Ascending aorta (tissue), 2 donors: ENCODE results near the gene USF3. TPM values are rescaled to one million over a fixed set of nuclear protein-coding genes. Genes with fewer than 3 reads are reported as not detected.

Experiments
- DNase-seq, 2 donors: peaks; one replicate each; pipeline ENCODE4 v3.0.0-alpha.2; 2019; ENCODE audit warnings: low spot score in 2 of 2
- H3K27ac ChIP-seq, 2 donors: fragments of 200-600 bp; sonication (generic); one replicate each; pipeline ENCODE4 v1.5.1; 2016 to 2017; ENCODE audit warnings: mild to moderate bottlenecking in 1 of 2
- H3K27me3 ChIP-seq: fragments of 200-600 bp; sonication (generic); one replicate; pipeline ENCODE4 v1.5.1; 2017
- H3K36me3 ChIP-seq, 2 donors: fragments of 200-600 bp; sonication (generic); one replicate each; pipeline ENCODE4 v1.5.1; 2016
- H3K4me1 ChIP-seq, 2 donors: fragments of 200-600 bp; sonication (generic); one replicate each; pipeline ENCODE4 v1.5.1; 2016 to 2017; ENCODE audit warnings: mild to moderate bottlenecking in 1 of 2
- H3K4me3 ChIP-seq, 2 donors: fragments of 200-600 bp; sonication (generic); one replicate each; pipeline ENCODE4 v1.5.1; 2016 to 2017; ENCODE audit warnings: mild to moderate bottlenecking in 1 of 2
- H3K9me3 ChIP-seq, 2 donors: fragments of 200-600 bp; sonication (generic); one replicate each; pipeline ENCODE4 v1.5.1; 2016
- CTCF ChIP-seq, 3 experiments: fragments of 200-600 bp in 2 of 3; fragments of 450-650 bp in 1 of 3; sonication (generic) in 2 of 3; IDR thresholded peaks; one replicate each; pipeline ENCODE4 v1.5.1; 2016 to 2019; ENCODE audit warnings: antibody characterized with exemption in 3 of 3, mild to moderate bottlenecking in 1 of 3, moderate library complexity in 1 of 3
- intact Hi-C: fragments of 100-400 bp; cut with DNase I; formaldehyde crosslinking; loops from one replicate; pipeline ENCODE4 v1.15.1; 2023
- total RNA-seq: library from RNA; depleted of rRNA; stranded (reverse); fragments of >200 nt; gene quantifications from one replicate; pipeline ENCODE4 v1.1.0, GENCODE V29; 2016

USF3 gene
- total RNA-seq, 1 donor from 2014 or later: 16.1 TPM

GRCh38 chr3:113676261-113676660 lies 20.2 kb downstream of the USF3 start:
- Histone ChIP-seq H3K4me3 (no peak overlapping the region), H3K27ac (no peak overlapping the region), H3K27me3 (no peaks in the 10 kb centered on the region), H3K36me3 (peaks cover 13 to 32% of the 10 kb centered on the region in 2 donors), H3K4me1 (no peaks in the 10 kb centered on the region), H3K9me3 (no peaks in the 10 kb centered on the region)
- intact Hi-C loops: no loop called here
- no peak for TF ChIP-seq CTCF (IDR thresholded peaks at IDR 0.05)
- DNase-seq: no peak

GRCh38 chr3:113673593-113673992 lies 22.8 kb downstream of the USF3 start:
- peaks cover 13 to 41% of the 10 kb centered on the region in 2 donors for H3K36me3 ChIP-seq
- H3K9me3 ChIP-seq: no peaks in the 10 kb centered on the region
- no peaks in the 10 kb centered on the region for H3K4me1 ChIP-seq
- H3K4me3 ChIP-seq: no peak overlapping the region
- TF ChIP-seq CTCF (IDR thresholded peaks at IDR 0.05): no peak
- intact Hi-C loops: no loop called here
- no peaks in the 10 kb centered on the region for H3K27me3 ChIP-seq
- DNase-seq: no peak
- no peak overlapping the region for H3K27ac ChIP-seq

GRCh38 chr3:113668015-113668414 lies 28.4 kb downstream of the USF3 start:
- Histone ChIP-seq H3K36me3 (peaks cover 21 to 40% of the 10 kb centered on the region in 2 donors), H3K27ac (no peak overlapping the region), H3K4me3 (no peak overlapping the region), H3K9me3 (no peaks in the 10 kb centered on the region), H3K27me3 (no peaks in the 10 kb centered on the region), H3K4me1 (no peaks in the 10 kb centered on the region)
- DNase-seq: no peak
- intact Hi-C loops: no loop called here
- TF ChIP-seq CTCF (IDR thresholded peaks at IDR 0.05): no peak

- H3K4me3 ChIP-seq: no peak overlapping the region
- H3K27me3 ChIP-seq: no peaks in the 10 kb centered on the region
- no peaks in the 10 kb centered on the region for H3K4me1 ChIP-seq
- H3K36me3 ChIP-seq: peaks cover 41 to 61% of the 10 kb centered on the region in 2 donors
- no peak for TF ChIP-seq CTCF (IDR thresholded peaks at IDR 0.05)
- H3K9me3 ChIP-seq: no peaks in the 10 kb centered on the region
- no peak overlapping the region for H3K27ac ChIP-seq
- DNase-seq: no peak
- intact Hi-C loops: no loop called here
Measured at GRCh38 chr3:113664523-113665094, 31.8 kb downstream of the USF3 start.

- intact Hi-C loops: no loop called here
- no peak for TF ChIP-seq CTCF (IDR thresholded peaks at IDR 0.05)
- Histone ChIP-seq H3K9me3 (no peaks in the 10 kb centered on the region), H3K36me3 (peaks cover 43 to 67% of the 10 kb centered on the region in 2 donors), H3K27ac (no peak overlapping the region), H3K4me3 (no peak overlapping the region), H3K4me1 (no peaks in the 10 kb centered on the region), H3K27me3 (no peaks in the 10 kb centered on the region)
- DNase-seq: no peak
Measured at GRCh38 chr3:113663761-113664160, 32.7 kb downstream of the USF3 start.

- no peak for TF ChIP-seq CTCF (IDR thresholded peaks at IDR 0.05)
- H3K27me3 ChIP-seq: no peaks in the 10 kb centered on the region
- H3K36me3 ChIP-seq: peaks cover 43 to 72% of the 10 kb centered on the region in 2 donors
Measured at GRCh38 chr3:113663324-113663750, 33.1 kb downstream of the USF3 start.

More at GRCh38 chr3:113663324-113663750, 33.1 kb downstream of the USF3 start:
- Histone ChIP-seq H3K4me1 (no peaks in the 10 kb centered on the region), H3K4me3 (no peak overlapping the region), H3K9me3 (no peaks in the 10 kb centered on the region), H3K27ac (no peak overlapping the region)
- no peak for DNase-seq
- intact Hi-C loops: no loop called here
